NT2/D1 (cell line): Measurements from ENCODE around the gene DNAJB6.

Source experiments
- DNase-seq: peaks from one replicate; pipeline ENCODE4 v3.0.0-alpha.2; 2011; ENCODE audit warnings: low read depth, low spot score
- H3K27me3 ChIP-seq: 2 replicates; pipeline ENCODE4 v1.6.0; 2011; ENCODE audit warnings: mild to moderate bottlenecking; ENCODE audit not compliant: insufficient read length, insufficient read depth
- H3K36me3 ChIP-seq: 2 replicates; pipeline ENCODE4 v1.6.1; 2011; ENCODE audit warnings: mild to moderate bottlenecking, low read length, mixed read lengths; ENCODE audit not compliant: insufficient read depth, insufficient read length
- H3K4me1 ChIP-seq: 2 replicates; pipeline ENCODE4 v1.5.1; 2011; ENCODE audit not compliant: insufficient read depth, insufficient read length
- H3K4me3 ChIP-seq: 2 replicates; pipeline ENCODE4 v1.5.1; 2011; ENCODE audit warnings: low read depth; ENCODE audit not compliant: insufficient read length
- H3K9ac ChIP-seq: 2 replicates; pipeline ENCODE4 v1.6.0; 2011; ENCODE audit warnings: low read depth; ENCODE audit not compliant: insufficient read length
- H3K9me3 ChIP-seq: 2 replicates; pipeline ENCODE4 v1.5.1; 2011; ENCODE audit warnings: mild to moderate bottlenecking, low read length; ENCODE audit not compliant: insufficient read depth
- SUZ12 ChIP-seq: IDR thresholded peaks from 2 replicates; pipeline ENCODE4 v1.6.1; 2011; ENCODE audit not compliant: insufficient read length, insufficient read depth; ENCODE audit errors: extremely low read depth
- YY1 ChIP-seq: IDR thresholded peaks from 2 replicates; pipeline ENCODE4 v1.6.1; 2011; ENCODE audit not compliant: insufficient read length, insufficient read depth
- ZNF274 ChIP-seq: IDR thresholded peaks from 2 replicates; pipeline ENCODE4 v1.6.1; 2011; ENCODE audit warnings: mild to moderate bottlenecking, low read depth, low read length

The DNAJB6 gene

DNA sequence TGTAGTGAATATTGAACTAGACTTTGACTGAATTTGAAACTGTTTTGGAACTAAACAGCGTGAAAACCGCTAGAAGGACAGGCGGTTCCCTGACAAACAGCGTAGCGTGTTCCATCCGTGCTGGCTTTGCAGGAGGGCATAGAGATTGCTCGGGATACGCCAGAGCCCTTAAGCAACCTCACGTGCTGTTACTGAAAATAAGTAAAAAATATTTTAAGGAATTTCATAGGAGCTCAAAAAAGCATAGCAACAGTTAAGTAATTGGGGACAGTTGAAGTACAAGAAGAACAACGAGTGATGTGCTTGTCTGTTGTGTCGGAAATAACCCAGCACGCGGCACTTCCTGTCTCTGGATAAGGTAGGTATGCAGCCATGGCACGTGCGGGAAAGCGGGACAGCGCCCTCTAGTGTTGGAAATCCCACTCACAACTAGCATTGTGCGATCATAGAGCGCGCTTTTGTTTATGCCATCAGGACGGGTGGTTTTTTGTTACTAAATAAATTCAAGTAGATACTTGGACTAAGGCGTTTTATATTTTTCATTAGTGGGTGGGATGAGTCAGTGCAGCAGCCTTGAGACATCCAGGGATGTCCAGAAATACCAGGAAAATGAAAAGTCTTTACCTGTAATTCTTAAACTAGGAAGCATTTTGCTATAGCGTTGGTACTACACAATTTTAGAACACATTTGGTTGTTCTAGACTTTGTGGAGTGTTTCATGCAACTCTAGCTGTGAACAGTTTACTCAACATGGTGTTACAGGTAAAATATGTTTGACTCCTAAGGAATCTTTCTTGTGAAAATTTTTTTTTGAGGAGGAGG is 50.4 kb downstream of the DNAJB6 start:
- Histone ChIP-seq H3K4me1 (peaks cover 3% of the 10 kb centered on the region), H3K4me3 (no peak overlapping the region), H3K9ac (no peak overlapping the region), H3K36me3 (peaks cover 63% of the 10 kb centered on the region), H3K27me3 (no peaks in the 10 kb centered on the region), H3K9me3 (no peaks in the 10 kb centered on the region)
- peak; percentile 81 for DNase-seq
- TF ChIP-seq ZNF274: no peak
- TF ChIP-seq SUZ12: no peak
- TF ChIP-seq YY1: no peak

DNA sequence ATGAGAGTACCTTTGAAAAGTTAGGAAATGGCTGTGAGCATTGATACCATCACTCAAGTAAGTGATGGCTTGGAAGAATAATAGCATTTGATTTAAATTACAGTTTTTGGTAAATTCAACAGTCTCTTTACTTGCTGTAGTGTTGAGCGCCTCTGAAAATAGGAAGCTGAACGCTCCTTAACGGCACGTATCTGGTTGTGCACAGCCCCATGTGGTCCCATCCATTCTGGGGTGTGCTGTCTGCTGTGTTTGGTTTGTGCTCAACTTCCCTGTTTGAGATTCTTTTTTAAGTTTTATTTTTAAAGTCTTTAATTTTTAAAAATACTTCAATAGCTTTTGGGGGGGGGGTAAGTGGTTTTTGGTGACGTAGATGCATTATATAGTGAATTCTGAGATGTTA is 51.5 kb downstream of the DNAJB6 start:
- Histone ChIP-seq H3K4me3 (no peak overlapping the region), H3K36me3 (peaks cover 58% of the 10 kb centered on the region), H3K4me1 (peaks cover 3% of the 10 kb centered on the region), H3K27me3 (no peaks in the 10 kb centered on the region), H3K9ac (no peak overlapping the region), H3K9me3 (no peaks in the 10 kb centered on the region)
- TF ChIP-seq ZNF274 (no peak), YY1 (no peak), SUZ12 (no peak)
- DNase-seq: no peak

DNA sequence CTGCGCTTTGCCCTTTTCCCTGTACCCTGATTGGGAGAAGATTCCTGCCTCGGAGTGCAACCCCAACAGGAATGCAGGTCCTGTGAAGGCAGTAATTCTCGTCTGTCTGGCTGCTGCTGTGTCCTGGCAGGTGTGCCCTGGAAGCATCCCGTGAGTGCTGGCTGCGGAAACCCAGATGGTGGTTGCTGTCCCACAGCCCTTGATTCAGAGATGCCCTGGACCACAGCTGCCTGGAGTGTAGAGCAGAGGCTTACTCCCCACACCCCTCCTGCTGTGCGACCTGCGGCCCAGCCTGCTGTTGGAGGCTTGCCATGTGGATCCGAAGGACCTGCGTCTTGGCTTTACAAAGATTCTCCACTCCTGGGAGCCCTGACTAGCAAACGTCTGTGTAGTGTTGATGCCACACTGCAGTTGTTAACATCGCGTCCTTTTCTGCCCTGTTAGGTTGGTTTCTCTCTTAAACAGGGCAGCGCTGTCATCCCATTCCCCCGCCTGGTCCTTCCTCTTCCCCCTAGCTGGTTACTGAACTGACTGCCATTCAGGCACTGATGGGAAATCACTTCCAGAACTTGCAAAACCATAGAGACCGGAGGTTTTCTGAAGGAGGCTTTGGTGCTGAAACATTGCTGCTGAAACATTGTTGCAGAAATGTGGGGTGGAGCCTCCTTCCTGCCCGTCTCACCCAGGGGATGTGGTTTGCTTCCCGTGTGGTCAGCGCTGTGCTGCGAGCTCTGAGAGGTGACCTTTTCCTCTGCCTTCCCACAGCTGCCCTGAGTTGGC is 53.3 kb downstream of the DNAJB6 start:
- Histone ChIP-seq H3K9ac (no peak overlapping the region), H3K36me3 (peaks cover 46% of the 10 kb centered on the region), H3K9me3 (no peaks in the 10 kb centered on the region), H3K4me1 (peaks cover 3% of the 10 kb centered on the region), H3K27me3 (no peaks in the 10 kb centered on the region), H3K4me3 (no peak overlapping the region)
- no peak for DNase-seq
- TF ChIP-seq SUZ12 (no peak), ZNF274 (no peak), YY1 (no peak)

DNA sequence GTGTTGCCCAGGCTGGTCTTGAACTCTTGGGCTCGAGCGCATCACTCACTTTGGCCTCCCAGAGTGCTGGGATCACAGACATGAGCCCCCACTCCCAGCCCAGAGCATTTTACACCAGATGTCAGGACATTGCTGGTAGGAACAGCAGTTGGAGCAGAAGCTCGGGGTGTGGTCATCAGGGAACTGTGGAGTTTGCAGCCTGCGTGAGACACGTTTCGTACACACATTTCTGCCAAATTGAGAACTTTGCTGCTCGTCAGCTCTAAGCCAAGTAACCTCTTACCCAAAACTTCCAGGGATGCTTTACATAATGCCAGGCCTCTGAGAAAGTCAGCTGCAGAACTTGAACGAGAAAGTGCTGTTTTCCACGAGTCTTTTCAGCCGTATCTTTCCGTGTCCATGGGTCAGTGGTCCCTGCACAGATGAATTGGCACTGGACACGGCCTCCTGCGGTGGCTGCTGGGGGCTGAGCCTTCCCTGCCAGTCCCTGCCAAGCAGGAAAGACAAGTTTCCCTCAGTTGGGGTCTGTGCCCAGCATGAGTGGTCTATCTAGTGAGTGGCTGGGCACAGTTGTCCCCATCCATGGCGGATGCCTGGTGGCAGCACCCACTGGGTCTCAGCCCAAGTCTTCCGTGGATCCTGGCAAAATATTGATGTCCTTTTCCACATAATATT is 54.4 kb downstream of the DNAJB6 start:
- no peak overlapping the region for H3K9ac ChIP-seq

DNA sequence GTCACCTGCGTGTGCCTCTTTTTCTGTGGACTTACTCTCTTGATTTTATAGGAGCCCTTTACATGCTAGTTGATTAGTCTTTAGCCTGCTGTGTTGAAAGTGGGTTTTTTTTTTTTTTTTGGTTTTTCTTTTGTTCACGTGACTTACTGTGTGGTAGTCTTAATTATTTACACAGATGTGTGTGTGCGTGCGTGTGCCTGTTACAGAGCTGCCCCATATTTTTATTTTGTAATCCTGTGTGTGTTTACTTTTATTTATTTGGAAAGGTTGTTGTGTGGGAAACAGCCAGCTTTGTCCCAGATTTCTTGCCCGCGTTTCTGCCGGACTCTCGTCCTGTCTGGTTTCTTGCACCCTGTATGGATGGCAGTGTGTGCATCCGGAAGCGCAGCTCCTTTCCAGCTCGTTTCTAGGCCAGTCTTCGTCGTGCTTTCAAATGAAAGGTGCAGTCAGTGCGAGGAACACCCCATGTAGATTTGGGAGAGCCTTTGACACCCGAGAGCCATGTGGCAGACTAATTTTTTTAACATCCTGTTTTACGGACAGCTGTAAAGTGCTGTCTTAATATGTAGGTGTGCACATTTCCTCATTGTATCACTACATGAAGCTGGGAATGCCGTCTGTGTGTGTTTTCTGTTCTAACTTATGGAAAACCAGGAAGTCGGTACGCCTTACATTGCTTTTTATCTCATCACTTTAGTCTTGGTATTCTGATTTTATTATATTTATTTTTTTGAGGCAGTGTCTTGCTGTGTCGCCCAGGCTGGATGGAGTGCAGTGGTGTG is 55.6 kb downstream of the DNAJB6 start:
- TF ChIP-seq SUZ12 (no peak), YY1 (no peak), ZNF274 (no peak)
- no peak overlapping the region for H3K4me3 ChIP-seq
- H3K36me3 ChIP-seq: peaks cover 54% of the 10 kb centered on the region
- H3K9ac ChIP-seq: no peak overlapping the region
- peaks cover 6% of the 10 kb centered on the region for H3K4me1 ChIP-seq
- no peaks in the 10 kb centered on the region for H3K9me3 ChIP-seq
- DNase-seq: no peak
- H3K27me3 ChIP-seq: no peaks in the 10 kb centered on the region

More for the DNA sequence above, 54.4 kb downstream of the DNAJB6 start:
- TF ChIP-seq ZNF274: no peak
- no peak overlapping the region for H3K4me3 ChIP-seq
- DNase-seq: no peak
- peaks cover 44% of the 10 kb centered on the region for H3K36me3 ChIP-seq
- peaks cover 3% of the 10 kb centered on the region for H3K4me1 ChIP-seq
- no peaks in the 10 kb centered on the region for H3K27me3 ChIP-seq
- no peaks in the 10 kb centered on the region for H3K9me3 ChIP-seq

DNA sequence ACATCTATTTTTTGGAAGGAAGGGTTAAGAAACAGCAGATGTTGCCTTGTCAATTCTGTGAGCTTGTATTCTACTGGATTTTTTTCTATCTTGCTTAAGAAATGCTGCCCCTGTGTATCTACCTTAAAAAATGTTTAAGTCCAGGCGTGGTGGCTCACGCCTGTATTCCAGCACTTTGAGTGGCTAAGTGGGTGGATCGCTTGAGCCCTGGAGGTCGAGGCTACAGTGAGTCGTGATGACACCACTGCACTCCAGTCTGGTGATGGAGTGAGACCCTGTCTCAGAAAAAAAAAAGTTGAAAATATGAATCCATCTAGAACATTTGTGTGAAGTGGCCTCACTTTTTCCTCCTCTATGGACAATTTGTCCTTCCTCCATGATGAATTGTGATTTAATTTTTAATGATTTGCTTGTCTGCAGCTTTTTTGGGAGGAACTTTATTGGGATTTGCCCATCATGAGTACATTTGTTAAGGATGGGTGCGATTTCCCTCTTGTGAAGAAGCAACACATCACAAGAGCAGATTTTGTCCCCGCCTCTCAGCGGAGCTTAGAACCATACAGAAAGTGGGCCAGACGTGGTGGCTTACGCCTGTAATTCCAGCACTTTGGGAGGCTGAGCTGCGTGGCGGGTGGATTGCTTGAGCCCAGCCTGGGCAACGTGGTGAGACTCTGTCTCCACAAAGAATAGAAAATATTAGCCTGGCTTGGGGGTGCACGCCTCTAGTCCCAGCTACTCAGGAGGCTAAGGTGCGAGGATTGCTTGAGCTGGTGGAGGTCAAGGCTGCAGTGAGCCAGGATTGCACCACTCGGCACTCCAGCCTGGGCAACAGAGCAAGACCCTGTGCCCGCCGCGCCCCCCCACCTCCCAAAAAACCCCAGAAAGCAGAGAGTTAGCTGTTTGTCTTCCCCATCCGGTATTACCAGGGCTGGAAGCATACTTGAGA is 57.7 kb downstream of the DNAJB6 start:
- DNase-seq: no peak
- H3K27me3 ChIP-seq: no peaks in the 10 kb centered on the region
- TF ChIP-seq YY1: no peak
- no peak for TF ChIP-seq SUZ12
- no peak for TF ChIP-seq ZNF274
- no peak overlapping the region for H3K4me3 ChIP-seq
- H3K4me1 ChIP-seq: peaks cover 6% of the 10 kb centered on the region
- H3K9ac ChIP-seq: no peak overlapping the region
- H3K9me3 ChIP-seq: no peaks in the 10 kb centered on the region
- peaks cover 55% of the 10 kb centered on the region for H3K36me3 ChIP-seq
